Measurements from ENCODE around the gene ABRAXAS1. TPM values are rescaled to one million over a fixed set of nuclear protein-coding genes. Genes with fewer than 3 reads are reported as not detected.

ABRAXAS1 gene
- total and polyA plus RNA-seq, 10 of the 15 experiments (the other 5 are each of a cell fraction or from before 2014, with no cell fraction given) = 2.2 to 9.7 (median 5.8) TPM

DNA sequence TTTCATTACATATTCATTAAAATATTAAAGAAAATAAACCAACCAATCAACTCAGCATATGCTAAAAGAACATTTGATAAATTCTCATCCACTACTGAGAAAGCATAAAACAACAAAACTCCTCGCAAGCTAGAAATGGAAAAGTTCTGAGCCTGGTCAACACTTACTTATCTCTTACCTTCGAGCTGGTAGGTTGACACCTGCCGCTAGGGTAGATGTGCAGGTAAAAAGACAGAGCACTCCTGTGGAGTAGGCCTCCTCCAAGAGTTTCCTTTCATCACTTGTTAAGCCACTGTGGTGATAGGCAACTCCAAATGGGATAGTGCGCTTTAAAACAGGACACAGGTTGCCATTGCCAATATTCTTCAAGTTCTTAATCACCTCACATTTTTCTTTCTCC is 48.2 kb downstream of the ABRAXAS1 start (continued):
- TF ChIP-seq, protein P1, sequence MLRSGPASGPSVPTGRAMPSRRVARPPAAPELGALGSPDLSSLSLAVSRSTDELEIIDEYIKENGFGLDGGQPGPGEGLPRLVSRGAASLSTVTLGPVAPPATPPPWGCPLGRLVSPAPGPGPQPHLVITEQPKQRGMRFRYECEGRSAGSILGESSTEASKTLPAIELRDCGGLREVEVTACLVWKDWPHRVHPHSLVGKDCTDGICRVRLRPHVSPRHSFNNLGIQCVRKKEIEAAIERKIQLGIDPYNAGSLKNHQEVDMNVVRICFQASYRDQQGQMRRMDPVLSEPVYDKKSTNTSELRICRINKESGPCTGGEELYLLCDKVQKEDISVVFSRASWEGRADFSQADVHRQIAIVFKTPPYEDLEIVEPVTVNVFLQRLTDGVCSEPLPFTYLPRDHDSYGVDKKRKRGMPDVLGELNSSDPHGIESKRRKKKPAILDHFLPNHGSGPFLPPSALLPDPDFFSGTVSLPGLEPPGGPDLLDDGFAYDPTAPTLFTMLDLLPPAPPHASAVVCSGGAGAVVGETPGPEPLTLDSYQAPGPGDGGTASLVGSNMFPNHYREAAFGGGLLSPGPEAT (IDR thresholded peaks at IDR 0.05; ENCODE audit: low read depth) = no peak
- no peak for TF ChIP-seq ZNF217 (IDR thresholded peaks at IDR 0.05)

DNA sequence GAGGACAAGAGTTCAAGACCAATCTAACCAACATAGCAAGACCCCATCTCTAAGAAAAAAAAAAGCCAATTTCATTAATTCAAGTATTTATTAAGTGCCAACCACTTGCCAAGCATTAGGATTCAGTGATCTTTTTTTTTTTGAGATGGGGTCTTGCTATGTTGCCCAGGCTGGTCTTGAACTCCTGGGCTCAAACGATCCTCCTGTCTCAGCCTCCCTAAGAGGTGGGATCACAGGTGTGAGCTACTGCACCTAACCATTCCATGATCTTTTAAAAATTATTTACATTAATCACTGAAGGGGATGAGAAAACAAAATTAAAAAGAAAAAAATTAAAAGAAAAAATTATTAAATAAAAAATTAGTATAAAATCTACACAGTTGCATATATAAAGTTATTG is 53.7 kb downstream of the ABRAXAS1 start:
- RAD21 ChIA-PET (ENCODE audit: unreplicated experiment) = no interaction called here
- WGBS (ENCODE audit: insufficient coverage, insufficient replicate concordance, low lambda C conversion rate, missing lambda C conversion rate) = 100% methylated on average over 1 of the region's 1 CpG
- intact Hi-C loops (cut with micrococcal nuclease; ENCODE audit: unreplicated experiment) = no loop called here

More for the DNA sequence above, 53.7 kb downstream of the ABRAXAS1 start:
- Histone ChIP-seq H3K27me3 (replicated peaks in 1 of 2; ENCODE audit: control insufficient read depth in 2 of 2, insufficient read depth in 2 of 2, low read length in 1 of 2) (no peaks in the 10 kb centered on the region), H2AFZ (ENCODE audit: control insufficient read depth, low read depth, low read length) (no peak overlapping the region), H3K9ac (ENCODE audit: control insufficient read depth, insufficient read depth, low read length) (no peak overlapping the region), H4K20me1 (ENCODE audit: control insufficient read depth, insufficient read depth) (no peaks in the 10 kb centered on the region), H3K9me3 (replicated peaks; ENCODE audit: control insufficient read depth, insufficient read depth, low read length) (no peaks in the 10 kb centered on the region), H3K36me3 (ENCODE audit: control insufficient read depth in 2 of 2, insufficient read depth in 2 of 2, low read length in 1 of 2) (peaks cover 0 to 8% of the 10 kb centered on the region in 2 experiments; a peak in 1 of 4 replicates), H3K79me2 (ENCODE audit: control insufficient read depth, insufficient read depth, low read length) (no peaks in the 10 kb centered on the region), H3K4me1 (ENCODE audit: control insufficient read depth, insufficient read depth, low read length) (no peaks in the 10 kb centered on the region), H3K4me3 (no peak overlapping the region), H3K4me2 (ENCODE audit: control insufficient read depth, insufficient read depth) (no peak overlapping the region), H3K27ac (ENCODE audit: control insufficient read depth, insufficient read depth) (no peak overlapping the region)
- no TSS peak for BruUV-seq (replicated peaks)
- ChIA-PET CTCF (no interaction called here), POLR2A (no interaction called here), SMC1A (ENCODE audit: uncharacterized antibody, unreplicated experiment) (no interaction called here)
- in situ Hi-C loops (cut with MboI) = no loop called here
- no peak for FAIRE-seq
- no peak for TF ChIP-seq ZBTB40 (IDR thresholded peaks at IDR 0.05; ENCODE audit: borderline replicate concordance)
- TF ChIP-seq KAT2A (conservative IDR thresholded peaks at IDR 0.05; ENCODE audit: control insufficient read depth, low read depth, low read length) = no peak
- no peak for TF ChIP-seq SREBF1 (IDR thresholded peaks at IDR 0.05; ENCODE audit: low read length)
- no peak for TF ChIP-seq E4F1 (IDR thresholded peaks at IDR 0.05; ENCODE audit: borderline replicate concordance, partially characterized antibody)
- TF ChIP-seq FOXM1 (IDR thresholded peaks at IDR 0.05; ENCODE audit: low read depth, low read length) = no peak
- no peak for TF ChIP-seq ZNF622 (IDR thresholded peaks at IDR 0.05)
- no peak for TF ChIP-seq SRF (IDR thresholded peaks at IDR 0.05; ENCODE audit: low read depth in 2 of 2, low read length in 2 of 2)
- no peak for TF ChIP-seq CREB1 (IDR thresholded peaks at IDR 0.05; ENCODE audit: low read depth)
- no peak for TF ChIP-seq TCF12 (IDR thresholded peaks at IDR 0.05; ENCODE audit: low read depth, low read length)
- TF ChIP-seq CHD4 (IDR thresholded peaks at IDR 0.05) = no peak
- TF ChIP-seq ZSCAN29 (IDR thresholded peaks at IDR 0.05) = no peak
- no peak for TF ChIP-seq PAX5 (IDR thresholded peaks at IDR 0.05; ENCODE audit: borderline replicate concordance, low read depth, low read length)
- no peak for TF ChIP-seq CEBPB (IDR thresholded peaks at IDR 0.05; ENCODE audit: borderline replicate concordance in 1 of 2, low read depth in 2 of 2, low read length in 2 of 2)
- no peak for DNase-seq (ENCODE audit: low read depth, low spot score)
- ATAC-seq = no peak
